ENCODE measurements around the gene RIPOR3.
"Not testable (repeated sequence)": the region's sequence is repeated elsewhere in the genome, so short reads cannot be mapped to it uniquely, and the experiment has no call there.

RIPOR3 gene

GRCh38 chr20:50540620-50541605 is 150.4 kb downstream of the RIPOR3 start:
- no peak for DNase-seq (ENCODE audit: extremely low spot score)
- POLR2A ChIA-PET: no interaction called here
- TF ChIP-seq HDGF (IDR thresholded peaks at IDR 0.05; ENCODE audit: borderline replicate concordance) (no peak), L3MBTL2 (conservative IDR thresholded peaks at IDR 0.05) (no peak), TARDBP (IDR thresholded peaks at IDR 0.05) (no peak), FOXK2 (IDR thresholded peaks at IDR 0.05) (no peak), ZNF384 (IDR thresholded peaks at IDR 0.05) (no peak), NFRKB (IDR thresholded peaks at IDR 0.05) (no peak), SP1 (IDR thresholded peaks at IDR 0.05) (no peak), BHLHE40 (IDR thresholded peaks at IDR 0.05; ENCODE audit: borderline replicate concordance) (no peak), FOXA1 (IDR thresholded peaks at IDR 0.05) (no peak), CTBP1 (IDR thresholded peaks at IDR 0.05; ENCODE audit: borderline replicate concordance) (no peak), SUZ12 (IDR thresholded peaks at IDR 0.05) (no peak), FOXM1 (IDR thresholded peaks at IDR 0.05; ENCODE audit: borderline replicate concordance) (no peak), PKNOX1 (IDR thresholded peaks at IDR 0.05) (no peak), LEF1 (IDR thresholded peaks at IDR 0.05; ENCODE audit: borderline replicate concordance) (no peak)
- CTCF ChIA-PET: no interaction called here

- POLR2A ChIA-PET; CTCF ChIA-PET; DNase-seq (ENCODE audit: extremely low spot score): not testable (repeated sequence)
Measured at GRCh38 chr20:50539798-50540197, 151.5 kb downstream of the RIPOR3 start.

- POLR2A ChIA-PET: no interaction called here
- CTCF ChIA-PET: interaction anchor here (0.6 to 1.3 kb wide), 2 partner anchors 12 to 50 kb away, joined by 3 to 4 read pairs; no protein-coding TSS in a partner anchor
- no peak for TF ChIP-seq TARDBP (IDR thresholded peaks at IDR 0.05)
- no peak for TF ChIP-seq FOXK2 (IDR thresholded peaks at IDR 0.05)
- no peak for TF ChIP-seq HDGF (IDR thresholded peaks at IDR 0.05; ENCODE audit: borderline replicate concordance)
- DNase-seq (ENCODE audit: extremely low spot score): no peak
Measured at GRCh38 chr20:50538276-50538675, 153.1 kb downstream of the RIPOR3 start.

GRCh38 chr20:50537546-50538201 is 153.7 kb downstream of the RIPOR3 start:
- ChIA-PET POLR2A (no interaction called here), CTCF (interaction anchor here (0.6 to 1.3 kb wide), 3 partner anchors 11 to 359 kb away, joined by 3 to 4 read pairs (median 3); no protein-coding TSS in a partner anchor)
- DNase-seq (ENCODE audit: extremely low spot score): no peak
- TF ChIP-seq PKNOX1 (IDR thresholded peaks at IDR 0.05) (no peak), FOXM1 (IDR thresholded peaks at IDR 0.05; ENCODE audit: borderline replicate concordance) (no peak), ZNF384 (IDR thresholded peaks at IDR 0.05) (no peak), SUZ12 (IDR thresholded peaks at IDR 0.05) (no peak), L3MBTL2 (conservative IDR thresholded peaks at IDR 0.05) (no peak), HDGF (IDR thresholded peaks at IDR 0.05; ENCODE audit: borderline replicate concordance) (no peak), LEF1 (IDR thresholded peaks at IDR 0.05; ENCODE audit: borderline replicate concordance) (no peak), ELF4 (IDR thresholded peaks at IDR 0.05) (no peak), TARDBP (IDR thresholded peaks at IDR 0.05) (no peak), FOXK2 (IDR thresholded peaks at IDR 0.05) (no peak), FOXA1 (IDR thresholded peaks at IDR 0.05) (no peak), CTBP1 (IDR thresholded peaks at IDR 0.05; ENCODE audit: borderline replicate concordance) (no peak), BHLHE40 (IDR thresholded peaks at IDR 0.05; ENCODE audit: borderline replicate concordance) (no peak), NFRKB (IDR thresholded peaks at IDR 0.05) (no peak), ARNT (IDR thresholded peaks at IDR 0.05) (no peak), SP1 (IDR thresholded peaks at IDR 0.05) (no peak)

- TF ChIP-seq PKNOX1 (IDR thresholded peaks at IDR 0.05): no peak
- POLR2A ChIA-PET: no interaction called here
- CTCF ChIA-PET: no interaction called here
- no peak for DNase-seq (ENCODE audit: extremely low spot score)
Measured at GRCh38 chr20:50536333-50536732, 155.0 kb downstream of the RIPOR3 start.

Measured in HEK293T (cell line).